ENCODE data around the gene SSBP2.
"Not testable (repeated sequence)": the region's sequence is repeated elsewhere in the genome, so short reads cannot be mapped to it uniquely, and the experiment has no call there.

SSBP2 gene

DNA sequence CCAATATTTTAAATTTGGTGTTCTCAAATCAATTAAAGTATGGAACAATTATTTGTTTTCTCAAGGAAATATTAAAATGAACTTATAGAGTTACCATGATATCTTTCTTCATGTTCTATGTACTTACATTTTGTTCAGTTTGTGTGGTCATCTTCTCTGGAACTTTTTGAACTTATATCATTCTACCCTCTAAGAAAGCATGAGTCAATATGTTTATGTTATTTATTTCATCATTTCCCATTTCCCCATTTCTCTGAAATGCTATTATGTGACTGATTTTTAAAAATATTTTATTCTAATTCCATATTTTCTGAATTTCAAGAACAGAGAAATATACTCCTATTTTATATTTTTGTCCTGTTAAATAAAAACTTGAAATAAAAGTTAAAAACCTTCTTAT is 233.4 kb downstream of the SSBP2 start:
- no peak for DNase-seq

- DNase-seq: no peak
Measured at GRCh38 chr5:81516091-81516490, 234.8 kb downstream of the SSBP2 start.

DNA sequence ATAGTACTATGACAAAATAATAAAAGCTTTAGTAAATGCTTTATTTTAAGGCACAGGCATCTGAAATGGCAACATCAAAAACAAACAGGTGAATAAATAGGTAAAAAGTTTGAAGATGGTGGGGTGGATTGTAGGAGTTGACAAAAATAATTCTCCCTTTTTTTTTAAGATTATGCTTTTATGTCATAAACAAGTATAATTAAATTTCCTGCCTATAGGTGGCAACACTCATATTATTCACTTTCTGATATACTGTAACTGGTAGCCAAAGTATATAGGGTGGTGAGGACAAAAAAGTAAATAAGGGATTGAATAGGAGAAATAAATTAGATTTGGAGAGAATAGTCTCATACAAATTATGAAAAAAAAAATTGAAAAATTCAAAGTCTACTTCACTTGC is 236.9 kb downstream of the SSBP2 start:
- DNase-seq: no peak

GRCh38 chr5:81513473-81513872 is 237.4 kb downstream of the SSBP2 start:
- DNase-seq: no peak

- no peak for DNase-seq
Measured at GRCh38 chr5:81506900-81507588, 243.9 kb downstream of the SSBP2 start.

DNA sequence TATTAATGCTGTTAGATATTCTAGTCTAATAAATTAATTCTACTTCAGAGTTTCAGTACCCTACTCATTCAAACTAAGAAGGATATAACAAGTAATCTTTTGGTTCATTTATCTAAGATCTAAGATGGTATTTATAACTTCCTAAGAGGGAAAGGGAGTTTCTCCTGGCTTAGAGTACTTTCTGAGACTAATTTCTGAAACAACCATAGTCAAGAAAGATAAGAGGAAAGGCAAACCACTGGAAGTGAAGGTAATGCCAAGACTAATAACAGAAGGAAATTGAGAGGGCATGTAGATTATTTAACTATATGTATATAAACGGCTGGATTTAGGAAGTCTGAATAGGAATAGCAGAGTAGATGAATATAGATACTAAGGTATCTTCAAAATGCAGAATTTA is 244.5 kb downstream of the SSBP2 start:
- DNase-seq: no peak

DNA sequence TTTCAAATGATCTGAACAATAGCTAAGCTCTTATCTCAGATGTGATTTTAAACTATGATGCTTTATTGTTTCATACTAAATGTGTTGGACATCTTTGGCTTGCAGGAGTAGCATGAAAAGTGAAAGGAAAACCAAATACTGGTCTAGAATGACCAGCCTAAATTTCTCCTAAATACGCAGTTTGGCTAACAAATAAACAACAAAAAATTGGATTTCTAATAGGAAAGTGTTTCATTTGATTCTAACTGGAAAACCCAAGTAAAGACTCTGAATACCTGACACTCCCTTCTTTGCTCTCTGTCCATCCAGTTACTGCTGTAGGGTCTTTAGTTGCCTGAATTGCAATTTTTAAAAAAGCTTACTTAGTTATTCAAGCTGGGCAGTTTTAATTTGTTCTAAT is 245.2 kb downstream of the SSBP2 start:
- DNase-seq: no peak

GRCh38 chr5:81503602-81504001 is 247.3 kb downstream of the SSBP2 start:
- not testable (repeated sequence) for DNase-seq

- DNase-seq: no peak
Measured at GRCh38 chr5:81495286-81495685, 255.6 kb downstream of the SSBP2 start.

GRCh38 chr5:81488862-81489261 is 262.0 kb downstream of the SSBP2 start:
- no peak for DNase-seq

GRCh38 chr5:81486711-81487110 is 264.2 kb downstream of the SSBP2 start:
- DNase-seq: no peak

- no peak for DNase-seq
Measured at GRCh38 chr5:81482595-81482994, 268.3 kb downstream of the SSBP2 start.

GRCh38 chr5:81473395-81473794 is 277.5 kb downstream of the SSBP2 start:
- DNase-seq: not testable (repeated sequence)

GRCh38 chr5:81469676-81470075 is 281.2 kb downstream of the SSBP2 start:
- DNase-seq: no peak

DNA sequence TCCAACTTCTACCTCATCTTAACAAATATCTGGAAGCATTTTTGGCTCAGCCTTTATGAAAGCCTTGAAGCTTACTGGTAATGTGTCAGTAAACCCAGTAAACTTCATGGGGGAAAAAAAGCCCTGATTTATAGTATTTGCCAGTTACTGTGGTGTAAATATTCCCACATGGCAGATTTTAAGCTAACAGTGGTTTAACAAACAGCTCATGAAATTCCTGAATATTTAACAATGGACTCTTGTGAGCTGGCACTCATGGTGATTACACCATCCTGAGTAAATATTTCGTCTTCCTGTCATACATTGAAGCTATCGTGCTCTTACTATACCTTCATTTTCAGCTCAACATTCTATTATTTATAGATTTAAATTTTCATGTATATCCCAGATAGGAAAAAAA is 300.0 kb downstream of the SSBP2 start:
- DNase-seq: no peak

- DNase-seq: no peak
Measured at GRCh38 chr5:81435023-81435422, 315.9 kb downstream of the SSBP2 start.

- DNase-seq: no peak
Measured at GRCh38 chr5:81429985-81430384, 320.9 kb downstream of the SSBP2 start.

GRCh38 chr5:81429363-81429762 is 321.5 kb downstream of the SSBP2 start:
- no peak for DNase-seq

DNA sequence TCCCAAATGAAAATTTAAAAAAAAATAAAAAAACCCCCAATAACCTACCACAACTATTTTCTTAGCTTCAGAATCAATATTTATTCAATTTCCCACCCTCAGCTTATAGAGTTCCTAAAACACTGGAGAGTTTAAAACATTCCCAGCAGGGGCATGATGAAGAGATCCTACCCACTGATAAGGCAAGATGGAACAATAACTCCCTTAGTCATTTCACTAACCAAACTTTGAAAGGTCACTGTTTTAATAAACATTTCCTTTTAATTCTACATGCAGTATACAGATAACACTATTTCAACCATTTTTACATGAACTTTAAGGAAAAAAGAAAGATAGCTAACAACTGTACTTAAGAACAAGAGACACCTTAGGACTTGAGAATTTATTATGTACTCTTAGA is 322.0 kb downstream of the SSBP2 start:
- no peak for DNase-seq

- DNase-seq: no peak
Measured at GRCh38 chr5:81428446-81428845, 322.5 kb downstream of the SSBP2 start.

GRCh38 chr5:81427566-81427965 is 323.3 kb downstream of the SSBP2 start:
- DNase-seq: no peak

DNA sequence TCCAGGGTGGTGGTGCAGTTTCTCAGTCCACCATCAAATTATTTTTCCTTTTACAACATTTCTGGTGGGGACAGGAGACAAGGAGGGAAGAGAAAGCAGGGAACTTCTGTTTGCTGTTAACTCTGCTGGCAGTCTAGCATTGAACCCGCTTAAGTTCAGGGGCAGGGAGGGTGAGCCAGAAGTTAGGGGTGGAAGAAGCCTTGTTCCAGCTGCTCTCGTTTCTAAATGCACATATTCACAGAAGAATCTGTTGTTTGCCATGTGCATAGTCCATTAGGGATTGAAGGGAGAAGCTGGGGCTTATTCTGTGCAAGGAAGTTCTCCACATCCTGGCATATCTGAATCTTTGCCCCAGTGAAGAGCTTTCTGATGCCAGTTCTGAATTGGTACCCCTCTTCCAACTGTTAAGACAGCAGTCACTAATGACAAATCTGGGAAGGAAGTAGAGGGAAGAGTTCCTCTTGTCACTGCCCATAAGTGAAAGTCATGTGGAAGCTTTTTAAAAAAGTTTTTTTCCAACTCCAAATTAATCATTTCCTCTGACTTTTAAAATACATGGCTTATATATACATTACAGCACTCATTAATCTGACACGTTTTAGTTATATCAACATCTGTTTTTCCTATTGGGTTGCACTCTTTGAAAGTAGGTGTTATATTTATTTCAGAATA is 324.4 kb downstream of the SSBP2 start:
- DNase-seq: no peak

- DNase-seq: no peak
Measured at GRCh38 chr5:81425569-81425968, 325.3 kb downstream of the SSBP2 start.

GRCh38 chr5:81424728-81425127 is 326.2 kb downstream of the SSBP2 start:
- no peak for DNase-seq

DNA sequence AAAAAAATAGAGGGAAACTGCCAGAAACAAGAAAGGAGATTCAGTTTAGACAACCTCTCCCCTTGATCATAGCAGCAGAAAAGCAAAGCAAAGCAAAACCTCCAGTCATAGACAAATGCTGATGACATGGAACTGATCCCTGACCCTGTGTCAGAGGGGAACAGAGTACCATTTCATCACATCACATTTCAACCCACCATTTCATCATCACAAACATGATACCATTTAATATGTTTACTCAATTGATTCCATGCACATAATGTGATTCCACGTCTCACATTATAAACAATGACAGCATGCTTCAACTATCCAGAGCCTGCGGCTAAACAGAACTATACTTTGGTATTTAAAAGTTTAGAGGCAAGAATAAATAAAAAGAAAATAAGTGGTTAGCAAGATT is 328.2 kb downstream of the SSBP2 start:
- no peak for DNase-seq

Data from activated CD8-positive, alpha-beta memory T cell treated with anti-CD3 and anti-CD28 coated beads for 24 hours (primary cell).